Endothelial cell of hepatic sinusoid (primary cell): ENCODE results near the gene TM9SF1.
"Not testable (repeated sequence)": the region's sequence is repeated elsewhere in the genome, so short reads cannot be mapped to it uniquely, and the experiment has no call there.

Experiments
- in situ Hi-C: cut with HindIII; loops from 2 replicates; pipeline ENCODE4 v1.10.0; 2017; ENCODE audit warnings: low sequenced_read_pairs

Gene TM9SF1

DNA sequence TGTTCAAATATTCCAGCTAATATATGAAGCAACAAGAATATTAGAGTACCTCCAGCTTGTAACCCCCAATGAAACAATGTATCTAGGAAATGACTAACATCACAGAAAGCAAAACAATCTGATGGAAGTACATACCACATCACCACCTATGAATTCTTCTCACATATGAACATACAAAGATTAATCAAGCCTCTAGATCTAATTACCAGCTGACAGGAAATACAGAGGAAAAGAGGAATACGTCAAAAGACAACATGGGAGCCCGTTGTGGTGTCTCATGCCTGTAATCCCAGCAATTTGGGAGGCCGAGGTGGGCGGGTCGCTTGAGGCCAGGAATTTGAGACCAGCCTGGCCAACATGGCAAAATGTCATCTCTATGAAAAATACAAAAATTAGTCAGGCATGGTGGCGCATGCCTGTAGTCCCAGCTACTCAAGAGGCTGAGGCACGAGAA, 29.4 kb upstream of the TM9SF1 start:
- in situ Hi-C loops = no loop called here

DNA sequence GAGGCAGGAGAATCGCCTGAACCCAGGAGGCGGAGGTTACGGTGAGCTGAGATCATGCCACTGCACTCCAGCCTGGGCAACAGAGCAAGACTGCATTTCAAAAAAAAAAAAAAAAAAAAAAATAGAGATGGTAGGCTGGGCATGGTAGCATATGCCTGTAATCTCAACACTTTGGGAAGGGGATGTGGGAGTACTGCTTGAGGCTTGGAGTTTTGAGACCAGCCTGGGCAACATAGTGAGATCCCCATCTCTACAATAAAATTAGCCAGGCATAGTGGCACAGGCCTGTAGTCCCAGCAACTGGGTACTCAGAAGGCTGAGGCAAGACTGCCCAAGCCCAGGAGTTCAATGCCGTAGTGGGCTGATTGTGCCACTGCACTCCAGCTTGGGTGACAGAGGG, 27.7 kb upstream of the TM9SF1 start:
- in situ Hi-C loops = not testable (repeated sequence)

DNA sequence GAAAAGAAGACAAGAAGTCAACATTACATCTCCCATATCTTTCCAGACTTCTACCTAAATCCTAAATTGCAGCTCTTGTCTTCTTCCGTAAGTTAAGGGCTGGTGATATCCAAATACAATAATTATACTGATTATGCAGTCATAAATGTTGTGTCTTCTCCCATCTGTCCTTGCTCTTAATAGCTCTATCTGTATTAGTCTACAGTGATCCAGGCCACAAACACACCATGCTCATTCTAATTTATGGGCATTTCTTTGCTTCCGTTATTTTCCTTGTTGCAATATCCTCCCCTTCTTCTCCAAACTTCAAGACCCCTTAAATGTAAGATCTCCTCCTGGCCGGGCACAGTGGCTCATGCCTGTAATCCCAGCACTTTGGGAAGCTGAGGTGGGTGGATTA, 24.3 kb upstream of the TM9SF1 start:
- in situ Hi-C loops = no loop called here

DNA sequence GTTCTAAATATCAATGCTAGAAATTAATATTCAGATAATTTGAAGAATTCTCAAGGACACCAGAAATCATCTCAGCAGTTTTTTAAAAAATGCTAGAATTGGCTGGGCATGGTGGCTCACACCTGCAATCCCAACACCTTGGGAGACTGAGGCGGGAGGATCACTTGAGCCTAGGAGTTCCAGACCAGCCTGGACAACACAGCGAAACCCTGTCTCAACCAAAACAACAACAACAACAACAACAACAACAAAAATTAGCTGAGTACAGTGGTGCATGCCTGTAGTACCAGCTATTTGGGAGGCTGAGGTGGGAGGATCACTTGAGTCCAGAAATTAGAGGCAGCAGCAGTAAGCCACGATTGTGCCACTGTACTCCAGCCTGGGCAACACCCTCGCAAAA, 23.8 kb upstream of the TM9SF1 start:
- in situ Hi-C loops = no loop called here

DNA sequence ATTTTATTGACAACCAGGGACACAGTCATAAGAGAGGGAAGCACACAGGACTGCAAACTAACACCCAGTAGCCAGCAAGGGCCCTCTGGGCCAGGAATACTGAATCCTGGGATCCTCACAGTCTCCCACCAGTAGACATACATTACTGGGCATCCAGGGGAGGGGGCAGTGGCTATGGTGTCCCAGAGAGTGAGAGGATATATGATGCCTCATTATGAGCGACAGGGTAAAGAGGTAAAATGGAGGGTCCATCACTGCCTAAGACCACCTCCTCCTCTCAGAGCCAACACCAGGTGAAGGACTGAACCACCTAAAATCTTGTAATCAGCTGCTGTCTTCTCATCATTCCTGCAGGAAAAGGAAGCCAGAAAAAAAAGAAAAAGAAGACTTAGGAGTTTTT, 21.6 kb upstream of the TM9SF1 start:
- in situ Hi-C loops = not testable (repeated sequence)

DNA sequence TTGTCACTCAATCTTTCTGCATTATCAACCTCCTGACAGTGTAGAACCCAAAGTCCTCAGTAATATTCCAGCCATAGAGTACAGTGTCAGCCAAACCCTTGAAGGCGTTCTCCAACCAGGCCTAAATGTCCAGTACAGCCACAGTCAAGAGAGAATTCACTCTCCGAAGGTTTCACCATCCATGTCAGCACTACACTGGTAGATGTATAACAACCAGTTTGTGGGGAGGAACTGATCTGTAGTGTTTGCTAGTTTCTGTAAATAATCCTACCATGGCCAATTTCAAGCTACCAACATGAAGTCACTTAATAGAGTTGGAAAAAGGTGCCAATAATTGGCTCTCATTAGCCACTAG, 21.1 kb upstream of the TM9SF1 start:
- in situ Hi-C loops = no loop called here

DNA sequence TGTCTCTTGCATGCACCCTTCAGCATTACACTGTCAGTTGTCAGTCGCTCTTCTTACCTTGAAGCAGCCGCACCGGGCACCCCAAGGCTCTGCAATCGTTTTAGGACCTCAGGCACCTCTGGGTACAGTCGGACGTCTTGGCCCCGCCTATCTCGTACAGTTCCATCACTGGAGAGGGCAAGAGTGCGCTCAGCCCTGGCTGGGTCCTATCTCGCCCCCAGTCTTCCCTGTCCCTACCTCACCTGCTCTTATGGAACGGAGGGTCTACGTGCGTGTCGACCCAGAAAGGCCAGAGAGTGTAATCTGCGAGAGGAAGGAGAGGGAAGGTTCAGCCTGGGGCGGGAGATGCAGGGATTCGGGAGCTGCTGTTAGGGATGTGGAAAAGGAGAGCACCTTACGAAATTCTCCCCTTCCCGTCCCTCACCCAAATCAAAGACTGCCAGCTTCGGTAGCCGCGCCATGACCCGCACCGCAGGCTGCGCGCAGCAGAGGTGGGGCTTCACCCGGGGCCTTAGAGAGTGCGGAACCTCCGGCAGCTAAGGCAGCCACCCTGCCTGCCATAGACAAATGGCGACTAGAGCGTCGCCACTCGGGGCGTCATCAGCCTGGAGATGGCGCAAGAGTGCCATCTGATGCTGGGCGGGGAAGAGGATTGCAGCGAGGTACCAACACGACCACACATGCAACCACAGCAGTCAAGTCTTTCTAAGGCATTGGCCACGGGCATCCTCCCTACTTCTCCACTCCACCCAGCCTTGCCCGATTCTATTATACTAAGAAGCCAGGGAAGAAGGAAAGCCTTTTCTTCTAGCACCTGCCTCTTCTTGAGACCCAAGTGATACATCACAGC, 20.5 kb upstream of the TM9SF1 start, which contains the start of gene MDP1:
MDP1 (minus strand) TSS at position 572 of the 850 bp plus-strand sequence; CDS start at position 461, 111 bp downstream.
- in situ Hi-C loops = no loop called here

DNA sequence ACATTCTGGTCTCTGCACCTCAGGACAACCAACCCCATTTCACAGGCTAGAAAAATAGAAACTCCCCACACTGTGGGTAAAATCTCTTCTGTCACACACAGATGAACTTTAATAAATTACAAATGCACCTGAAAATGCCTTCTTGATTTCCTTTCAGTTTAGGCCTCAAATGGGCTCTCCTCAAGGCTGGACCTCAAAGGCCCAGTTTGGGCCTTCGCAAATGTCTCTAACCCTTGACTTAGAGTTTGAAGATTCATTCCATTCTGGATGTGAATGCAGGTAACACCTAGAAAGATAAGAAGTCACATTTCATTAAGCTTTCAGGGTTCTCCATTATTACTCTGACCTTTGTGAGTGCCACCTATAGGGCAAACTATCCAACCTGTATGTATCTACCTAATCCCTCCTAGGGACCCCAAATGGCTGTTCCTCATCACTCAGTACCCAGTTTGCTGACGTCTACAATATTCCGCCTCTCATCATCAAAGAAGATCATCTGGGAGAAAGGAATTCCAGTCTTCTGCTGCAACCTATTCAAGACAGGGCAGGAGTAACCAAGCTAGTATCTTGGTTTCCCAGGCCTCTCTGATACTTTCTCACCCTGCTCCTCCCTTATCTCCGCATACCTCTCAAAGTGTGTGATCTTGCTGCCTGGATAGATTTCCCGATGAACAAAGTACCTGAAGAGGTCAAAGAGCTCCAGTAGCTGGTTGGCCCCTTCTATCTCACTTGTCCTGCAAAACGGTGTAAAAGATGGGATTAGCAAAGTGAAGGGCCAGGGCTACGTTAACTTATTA, 18.8 kb upstream of the TM9SF1 start:
- in situ Hi-C loops = no loop called here

DNA sequence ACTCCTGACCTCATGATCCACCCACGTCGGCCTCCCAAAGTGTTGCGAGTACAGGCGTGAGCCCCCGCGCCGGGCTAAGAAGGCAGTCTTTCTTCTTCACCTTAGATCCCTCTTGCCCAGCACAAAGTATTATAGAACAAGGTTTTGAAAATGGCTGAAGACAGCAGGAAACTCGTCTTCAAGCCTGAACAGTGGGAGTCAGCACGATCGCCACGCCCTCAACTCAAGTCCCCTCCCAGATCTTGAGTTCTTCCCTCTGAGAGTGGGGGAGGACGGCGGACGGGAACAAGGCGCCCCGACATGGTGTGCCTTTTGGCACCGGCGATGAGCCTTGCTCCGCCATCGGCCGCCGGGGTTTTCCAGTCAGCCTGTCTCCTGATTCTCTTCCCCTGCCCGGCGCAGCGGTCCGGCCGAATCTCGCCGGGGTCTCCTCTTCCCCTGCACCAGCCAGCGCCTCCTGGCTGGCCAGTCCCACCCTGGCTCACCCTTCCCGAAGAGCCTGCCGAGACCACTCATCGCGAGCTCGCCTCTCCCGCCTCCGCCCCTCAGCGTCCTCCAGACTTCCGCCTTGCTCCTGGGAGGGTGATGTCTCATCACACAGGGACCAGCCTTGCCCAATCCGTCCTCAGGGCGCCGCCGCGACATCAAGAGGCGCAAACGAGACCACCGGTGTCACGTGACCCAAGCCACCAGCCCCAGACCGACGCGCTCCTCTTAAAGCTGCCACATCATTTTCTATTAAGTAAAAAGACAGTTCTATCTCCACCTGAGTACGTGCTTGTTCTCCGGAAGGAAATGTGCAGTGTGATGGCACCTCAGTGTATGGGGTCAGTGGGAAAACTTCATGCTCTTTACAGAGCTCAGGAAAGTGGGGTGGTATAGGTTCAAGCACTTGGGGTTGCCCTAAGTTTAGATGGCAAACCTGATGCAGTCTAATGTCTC, 18.0 kb upstream of the TM9SF1 start, which contains the start of gene CHMP4A:
CHMP4A (minus strand) TSS at position 565 of the 942 bp plus-strand sequence; CDS start at position 516, 49 bp downstream.
- in situ Hi-C loops = no loop called here

DNA sequence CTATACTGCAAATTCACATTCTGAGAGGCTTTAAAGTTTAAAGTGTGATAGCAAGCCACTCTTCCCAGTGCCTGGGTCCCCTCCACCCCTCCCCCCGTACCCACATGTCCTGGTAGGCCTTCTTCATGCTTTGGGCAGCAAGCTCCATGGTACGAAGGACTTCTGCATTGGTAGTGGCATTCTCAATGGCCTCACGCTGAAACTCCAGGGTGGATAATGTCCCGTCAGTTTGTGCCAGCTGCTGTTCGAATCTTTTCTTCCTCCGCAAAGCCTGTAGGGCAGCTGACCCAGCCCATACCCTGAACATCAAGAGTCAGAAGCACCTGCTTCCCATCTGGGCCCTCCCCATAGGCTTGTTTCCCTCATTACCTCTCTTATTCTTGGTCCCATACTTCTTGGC, 16.1 kb upstream of the TM9SF1 start:
- in situ Hi-C loops = no loop called here

DNA sequence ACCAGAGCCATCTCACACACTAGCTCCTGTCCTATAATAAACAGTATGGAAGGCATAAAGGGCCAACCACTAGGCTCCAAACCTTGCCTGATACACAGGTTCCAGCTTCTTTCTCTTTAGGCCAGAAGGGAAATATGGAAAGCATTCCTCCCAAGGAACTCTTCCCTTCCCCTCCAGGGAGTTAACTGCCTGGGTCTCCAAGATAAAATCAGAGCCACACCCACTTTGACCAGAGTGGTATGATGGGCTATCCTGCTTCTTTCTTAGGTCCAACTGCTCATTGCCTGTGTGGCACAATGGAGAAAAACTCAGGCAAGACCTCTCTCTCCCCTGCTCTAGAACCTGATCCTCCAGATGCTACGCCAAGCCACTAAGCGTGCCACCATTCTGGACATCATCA, 12.4 kb upstream of the TM9SF1 start:
- in situ Hi-C loops = loop anchor here (5.0 to 10.0 kb wide), 2 partner anchors 60 to 87 kb away; partner anchors contain the start of genes DHRS1 and NOP9

DNA sequence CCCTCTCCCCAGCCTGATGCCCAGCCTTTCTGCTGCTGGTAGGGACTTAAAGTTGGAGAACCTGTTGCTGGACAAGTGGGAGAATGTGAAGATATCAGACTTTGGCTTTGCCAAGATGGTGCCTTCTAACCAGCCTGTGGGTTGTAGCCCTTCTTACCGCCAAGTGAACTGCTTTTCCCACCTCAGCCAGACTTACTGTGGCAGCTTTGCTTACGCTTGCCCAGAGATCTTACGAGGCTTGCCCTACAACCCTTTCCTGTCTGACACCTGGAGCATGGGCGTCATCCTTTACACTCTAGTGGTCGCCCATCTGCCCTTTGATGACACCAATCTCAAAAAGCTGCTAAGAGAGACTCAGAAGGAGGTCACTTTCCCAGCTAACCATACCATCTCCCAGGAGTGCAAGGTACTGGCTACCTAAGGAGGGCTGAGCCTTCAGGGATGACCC, 11.9 kb upstream of the TM9SF1 start:
- in situ Hi-C loops = loop anchor here (5.0 to 10.0 kb wide), 2 partner anchors 60 to 88 kb away; partner anchors contain the start of genes DHRS1 and NOP9

DNA sequence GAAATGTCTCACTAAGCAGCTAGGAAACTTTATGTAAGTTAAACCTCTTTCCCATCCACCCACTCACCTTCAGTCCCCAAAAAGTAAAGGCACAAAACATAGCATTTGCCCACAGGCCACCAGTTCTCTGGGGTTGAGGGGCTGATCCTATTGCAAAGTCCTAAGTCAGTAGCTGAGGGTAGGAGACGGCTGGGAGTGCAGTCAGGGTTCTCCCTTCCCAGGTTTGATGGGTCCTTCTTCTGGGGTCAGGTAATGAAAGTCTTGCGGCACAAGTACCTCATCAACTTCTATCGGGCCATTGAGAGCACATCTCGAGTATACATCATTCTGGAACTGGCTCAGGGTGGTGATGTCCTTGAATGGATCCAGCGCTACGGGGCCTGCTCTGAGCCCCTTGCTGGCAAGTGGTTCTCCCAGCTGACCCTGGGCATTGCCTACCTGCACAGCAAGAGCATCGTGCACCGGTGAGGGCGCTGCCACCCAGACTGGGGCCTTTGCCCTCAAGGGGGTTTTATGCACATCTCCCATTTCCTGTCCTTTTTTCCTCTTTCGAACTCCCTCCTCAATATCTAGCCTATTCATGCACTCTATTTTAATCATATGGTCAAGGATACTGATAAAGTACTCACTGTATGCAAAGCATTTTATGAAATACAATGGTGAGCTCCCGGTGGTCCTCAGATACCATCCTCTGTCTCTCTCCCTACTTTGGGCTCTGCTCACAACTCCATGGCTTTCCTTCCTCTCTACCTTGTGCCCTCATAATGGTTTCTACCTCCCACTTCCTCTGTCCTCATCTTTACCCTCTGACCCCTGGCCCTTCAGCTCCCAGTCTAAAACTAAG, 11.2 kb upstream of the TM9SF1 start:
- in situ Hi-C loops = loop anchor here (5.0 to 10.0 kb wide), 2 partner anchors 61 to 88 kb away; partner anchors contain the start of genes DHRS1 and NOP9

DNA sequence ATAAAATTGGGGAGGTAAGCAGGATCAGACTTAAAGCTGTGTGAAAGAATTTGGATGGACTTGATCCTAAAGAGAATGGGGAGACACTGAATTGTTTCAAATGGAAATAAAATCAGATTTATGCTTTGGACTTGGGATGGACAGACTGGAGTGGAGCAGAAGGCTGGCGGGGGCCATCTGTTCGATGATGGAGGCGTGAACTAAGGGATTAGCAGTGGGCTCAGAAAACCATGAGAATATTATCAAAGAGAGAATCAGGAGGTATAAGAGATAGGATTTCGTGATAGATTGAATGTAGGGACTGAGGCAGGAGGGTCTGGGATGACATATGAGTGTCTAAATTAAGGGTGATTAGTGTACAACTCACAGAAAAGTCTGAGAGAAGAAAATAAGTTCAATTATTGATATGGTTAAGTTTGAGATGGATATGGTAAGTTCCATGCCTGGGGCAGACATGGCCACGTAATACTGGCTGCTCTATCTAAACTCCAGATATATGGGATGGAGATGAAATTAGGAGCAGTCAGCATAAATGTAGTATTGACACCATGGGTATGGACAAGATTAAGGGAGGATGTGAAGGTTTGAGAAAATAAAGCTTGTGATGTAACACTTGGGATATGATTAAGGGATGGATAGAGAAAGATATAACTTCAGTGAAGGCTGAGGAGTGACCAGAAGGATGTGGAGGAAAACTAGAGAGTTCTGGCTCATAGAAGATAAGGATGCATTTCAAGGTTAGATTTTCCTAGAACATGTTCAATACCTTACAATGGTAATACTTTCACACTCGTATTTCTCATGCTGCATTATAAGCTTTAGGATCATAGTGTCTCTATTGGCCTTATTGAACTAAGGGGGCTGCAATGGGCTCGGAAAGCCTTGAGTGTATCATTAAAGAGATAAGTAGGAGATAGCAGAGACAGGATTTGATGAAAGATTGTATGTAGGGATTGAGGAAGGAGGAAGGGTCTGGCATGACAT, 9.2 kb upstream of the TM9SF1 start:
- in situ Hi-C loops = loop anchor here (5.0 to 10.0 kb wide), 2 partner anchors 63 to 90 kb away; partner anchors contain the start of genes DHRS1 and NOP9

DNA sequence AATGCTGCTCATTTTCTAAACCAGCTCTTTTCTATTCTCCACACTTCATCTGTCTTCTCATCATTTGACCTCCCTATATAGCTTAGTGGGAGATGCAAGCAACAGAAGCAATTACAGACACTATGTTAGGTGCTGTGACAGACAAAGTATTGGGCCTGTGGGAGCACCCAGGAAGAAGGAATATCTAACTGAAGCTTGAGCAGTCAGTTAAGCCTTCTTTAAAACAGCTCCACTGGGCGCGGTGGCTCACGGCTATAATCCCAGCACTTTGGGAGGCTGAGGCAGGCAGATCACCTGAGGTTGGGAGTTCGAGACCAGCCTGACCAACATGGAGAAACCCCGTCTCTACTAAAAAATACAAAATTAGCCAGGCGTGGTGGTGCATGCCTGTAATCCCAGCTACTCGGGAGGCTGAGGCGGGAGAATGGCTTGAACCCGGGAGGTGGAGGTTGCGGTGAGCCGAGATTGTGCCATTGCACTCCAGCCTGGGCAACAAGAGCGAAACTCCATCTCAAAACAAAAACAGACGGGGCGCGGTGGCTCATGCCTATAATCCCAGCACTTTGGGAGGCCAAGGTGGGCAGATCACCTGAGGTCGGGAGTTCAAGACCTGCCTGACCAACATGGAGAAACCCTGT, 8.1 kb upstream of the TM9SF1 start:
- in situ Hi-C loops = loop anchor here (10.0 kb wide), 1 partner anchor 91 kb away; the partner anchor contains the start of genes DHRS1 and NOP9

DNA sequence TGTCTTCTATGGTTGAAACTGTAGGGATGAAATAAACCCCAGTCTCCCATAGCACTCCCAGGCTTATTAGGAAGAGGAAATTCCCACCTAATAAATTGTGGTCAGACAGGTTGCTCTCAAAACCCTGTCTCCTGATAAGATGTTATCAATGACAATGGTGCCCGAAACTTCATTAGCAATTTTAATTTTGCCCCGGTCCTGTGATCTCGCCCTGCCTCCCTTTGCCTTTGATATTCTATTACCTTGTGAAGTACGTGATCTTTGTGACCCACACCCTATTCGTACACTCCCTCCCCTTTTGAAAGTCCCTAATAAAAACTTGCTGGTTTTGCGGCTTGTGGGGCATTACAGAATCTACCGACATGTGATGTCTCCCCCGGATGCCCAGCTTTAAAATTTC, 7.3 kb upstream of the TM9SF1 start:
- in situ Hi-C loops = loop anchor here (10.0 kb wide), 1 partner anchor 92 kb away; the partner anchor contains the start of genes DHRS1 and NOP9

DNA sequence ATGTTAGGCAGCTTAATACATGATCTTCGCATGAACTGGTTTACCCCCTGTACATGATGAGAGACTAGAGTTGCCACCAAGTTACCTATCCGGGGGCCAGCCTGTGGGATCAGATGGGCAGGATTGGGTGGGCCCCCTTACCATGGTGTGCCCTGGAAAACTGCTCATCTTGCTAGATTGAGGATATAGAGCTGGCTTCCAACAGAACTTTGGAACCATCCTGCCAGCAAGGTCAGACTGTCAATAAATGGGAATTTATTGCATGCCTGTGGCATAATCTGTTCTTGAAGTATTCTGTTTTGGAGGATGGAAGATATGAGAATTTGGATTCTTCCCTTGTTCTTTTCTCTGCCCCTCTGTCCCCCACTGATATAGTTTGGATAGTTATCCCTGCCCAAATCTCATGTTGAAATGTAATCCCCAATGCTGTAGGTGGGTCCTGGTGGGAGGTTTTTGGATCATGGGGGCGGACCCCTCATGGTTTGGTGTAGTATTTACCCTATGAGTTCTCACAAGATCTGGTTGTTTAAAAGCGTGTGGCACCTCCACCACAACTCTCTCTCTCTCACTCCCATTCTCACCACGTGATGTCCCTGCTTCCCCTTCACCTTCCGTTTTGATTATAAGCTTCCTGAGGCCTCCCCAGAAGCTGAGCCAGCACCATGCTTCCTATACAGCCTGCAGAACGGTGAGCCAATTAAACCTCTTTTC, 3.7 kb upstream of the TM9SF1 start:
- in situ Hi-C loops = no loop called here
